Sigmoid colon (tissue), 7 donors: ENCODE results near the gene PPFIBP1. TPM values are rescaled to one million over a fixed set of nuclear protein-coding genes. Genes with fewer than 3 reads are reported as not detected.
"Not testable (repeated sequence)": the region's sequence is repeated elsewhere in the genome, so short reads cannot be mapped to it uniquely, and the experiment has no call there.

Experiments
- DNase-seq: peaks from one replicate; pipeline ENCODE4 v3.0.0-alpha.2; 2019
- H3K27ac ChIP-seq, 4 donors: fragments of 200-600 bp; sonication (generic); one replicate each; pipeline ENCODE4 v1.5.1; 2016 to 2019; ENCODE audit warnings: mild to moderate bottlenecking in 1 of 4
- H3K27me3 ChIP-seq, 3 donors: fragments of 200-600 bp; sonication (generic); one replicate each; pipeline ENCODE4 v1.5.1; 2019; ENCODE audit warnings: mild to moderate bottlenecking in 1 of 3
- H3K36me3 ChIP-seq, 4 donors: fragments of 200-600 bp; sonication (generic); one replicate each; pipeline ENCODE4 v1.5.1; 2016 to 2019
- H3K4me1 ChIP-seq, 4 donors: fragments of 200-600 bp; sonication (generic); one replicate each; pipeline ENCODE4 v1.5.1; 2017 to 2019
- H3K4me3 ChIP-seq, 4 donors: fragments of 200-600 bp; sonication (generic); one replicate each; pipeline ENCODE4 v1.5.1; 2017 to 2019; ENCODE audit warnings: mild to moderate bottlenecking in 2 of 4, moderate library complexity in 1 of 4
- H3K9me3 ChIP-seq, 4 donors: fragments of 200-600 bp in 3 of 4; sonication (generic) in 3 of 4; one replicate each; pipeline versions ENCODE4 v1.5.1 to v1.6.1; 2013 to 2019
- EP300 ChIP-seq, 4 donors: sonication (generic); formaldehyde crosslinking; IDR thresholded peaks; one replicate each; pipeline ENCODE4 v1.6.1; 2017; ENCODE audit warnings: antibody characterized with exemption in 4 of 4
- POLR2A ChIP-seq, 2 donors: fragments of 450-650 bp; IDR thresholded peaks; one replicate each; pipeline ENCODE4 v1.6.1; 2016; ENCODE audit warnings: antibody characterized with exemption in 2 of 2, mild to moderate bottlenecking in 2 of 2, moderate library complexity in 2 of 2
- POLR2AphosphoS5 ChIP-seq, 4 donors: sonication (generic); formaldehyde crosslinking; IDR thresholded peaks; one replicate each; pipeline ENCODE4 v1.6.1; 2017; ENCODE audit warnings: antibody characterized with exemption in 4 of 4
- WGBS, 2 donors: extraction: QIAGEN DNeasy Blood & Tissue Kit; methylation state at CpG; one replicate each; pipeline ENCODE4 v1.1.7; 2013; 5-methylcytosine and 5-hydroxymethylcytosine counted together
- intact Hi-C: fragments of 100-400 bp; cut with DNase I; formaldehyde crosslinking; loops from one replicate; pipeline ENCODE4 v1.15.1; 2023
- polyA plus RNA-seq, 3 donors: library from polyadenylated mRNA; stranded (reverse); fragments of 200-250 nt; gene quantifications; one replicate each; pipeline ENCODE4 v1.2.3, GENCODE V29; 2013
- total RNA-seq, 4 donors: library from RNA; depleted of rRNA; stranded (reverse); fragments of >200 nt; gene quantifications; one replicate each; pipeline ENCODE4 v1.1.0, GENCODE V29; 2016
- TF ChIP-seq, protein P1 (sequence below), 4 experiments: fragments of 450-650 bp in 3 of 4; fragments of 200-600 bp in 1 of 4; IDR thresholded peaks; one replicate each; pipeline ENCODE4 v1.5.1; 2016 to 2019; ENCODE audit warnings: antibody characterized with exemption in 4 of 4, mild to moderate bottlenecking in 3 of 4, moderate library complexity in 2 of 4
- donor health status: healthy with polysubstance abuse.
- donor health status: Bipolar disorder and iron deficiency.
- donor health status: healthy.

The PPFIBP1 gene
- total and polyA plus RNA-seq, 7 donors = 5.5 to 101 (median 65.3) TPM

DNA sequence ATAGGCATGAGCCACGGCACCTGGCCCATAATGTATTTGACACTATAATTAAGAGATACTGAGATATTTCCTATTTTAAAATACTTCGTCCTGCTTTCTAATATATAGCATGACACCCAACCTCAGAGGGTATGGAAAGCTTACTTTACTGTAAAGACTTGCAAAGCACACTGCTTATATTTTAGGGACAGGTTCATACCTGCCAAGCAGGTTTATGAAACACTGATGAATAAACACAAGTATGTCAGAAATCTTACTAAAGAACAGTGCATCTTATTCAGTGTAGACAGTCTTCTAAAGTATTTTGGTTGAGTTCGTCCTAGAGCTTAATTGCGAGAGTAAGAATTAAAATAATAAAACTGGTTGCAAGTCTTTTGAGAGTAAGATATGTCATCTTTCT is 65.4 kb downstream of the PPFIBP1 start:
- TF ChIP-seq POLR2AphosphoS5 (IDR thresholded peaks at IDR 0.05) (no peak), POLR2A (IDR thresholded peaks at IDR 0.05) (no peak), EP300 (IDR thresholded peaks at IDR 0.05) (no peak)
- TF ChIP-seq, protein P1, sequence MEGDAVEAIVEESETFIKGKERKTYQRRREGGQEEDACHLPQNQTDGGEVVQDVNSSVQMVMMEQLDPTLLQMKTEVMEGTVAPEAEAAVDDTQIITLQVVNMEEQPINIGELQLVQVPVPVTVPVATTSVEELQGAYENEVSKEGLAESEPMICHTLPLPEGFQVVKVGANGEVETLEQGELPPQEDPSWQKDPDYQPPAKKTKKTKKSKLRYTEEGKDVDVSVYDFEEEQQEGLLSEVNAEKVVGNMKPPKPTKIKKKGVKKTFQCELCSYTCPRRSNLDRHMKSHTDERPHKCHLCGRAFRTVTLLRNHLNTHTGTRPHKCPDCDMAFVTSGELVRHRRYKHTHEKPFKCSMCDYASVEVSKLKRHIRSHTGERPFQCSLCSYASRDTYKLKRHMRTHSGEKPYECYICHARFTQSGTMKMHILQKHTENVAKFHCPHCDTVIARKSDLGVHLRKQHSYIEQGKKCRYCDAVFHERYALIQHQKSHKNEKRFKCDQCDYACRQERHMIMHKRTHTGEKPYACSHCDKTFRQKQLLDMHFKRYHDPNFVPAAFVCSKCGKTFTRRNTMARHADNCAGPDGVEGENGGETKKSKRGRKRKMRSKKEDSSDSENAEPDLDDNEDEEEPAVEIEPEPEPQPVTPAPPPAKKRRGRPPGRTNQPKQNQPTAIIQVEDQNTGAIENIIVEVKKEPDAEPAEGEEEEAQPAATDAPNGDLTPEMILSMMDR (IDR thresholded peaks at IDR 0.05) = no peak
- intact Hi-C loops = no loop called here
- Histone ChIP-seq H3K27me3 (no peaks in the 10 kb centered on the region), H3K27ac (no peak overlapping the region), H3K9me3 (no peaks in the 10 kb centered on the region), H3K4me3 (no peak overlapping the region), H3K4me1 (peaks cover 0 to 15% (median 2%) of the 10 kb centered on the region in 4 donors), H3K36me3 (no peaks in the 10 kb centered on the region)
- 95 to 98% methylated on average over 4 of the region's 4 CpGs for WGBS, 2 donors
- DNase-seq = no peak

DNA sequence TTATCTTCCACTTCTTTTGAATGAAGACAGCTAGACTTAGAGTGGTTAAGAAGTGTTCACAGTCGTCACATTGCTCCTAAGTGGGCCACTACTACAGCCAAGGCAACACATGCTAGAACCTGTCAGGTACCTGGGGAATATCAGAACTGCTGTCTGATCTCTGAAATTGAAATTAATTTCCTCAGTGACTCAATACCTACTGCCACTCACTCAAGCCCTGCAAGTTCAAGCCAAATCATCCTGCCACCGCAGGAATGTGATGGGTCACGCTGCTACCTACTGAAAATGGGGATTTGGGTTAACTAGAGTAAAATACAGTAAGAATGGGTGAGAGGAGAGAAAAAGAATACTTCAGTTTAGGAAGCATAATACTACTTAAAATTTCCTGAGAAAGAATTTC is 67.7 kb downstream of the PPFIBP1 start:
- intact Hi-C loops = not testable (repeated sequence)

DNA sequence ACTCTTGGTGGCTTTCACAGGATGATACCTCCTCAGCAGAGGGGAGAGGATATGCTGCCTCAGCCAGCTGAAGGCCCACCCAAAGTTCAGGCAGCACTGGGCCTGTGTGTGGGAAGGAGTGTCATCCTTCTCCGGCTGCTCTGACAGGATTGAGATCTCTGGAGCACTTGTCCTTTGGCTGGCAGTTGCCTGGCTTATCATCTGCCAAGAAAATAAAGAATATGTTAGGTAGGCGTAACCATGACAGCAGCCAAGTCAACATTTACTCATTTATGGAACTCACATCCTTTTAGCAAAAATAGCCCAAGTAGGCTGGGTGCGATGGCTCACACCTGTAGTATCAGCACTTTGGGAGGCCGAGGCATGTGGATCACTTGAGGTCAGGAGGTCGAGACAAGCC is 68.5 kb downstream of the PPFIBP1 start:
- no peak overlapping the region for H3K4me3 ChIP-seq
- intact Hi-C loops = no loop called here
- 32 to 61% methylated on average over 5 of the region's 5 CpGs for WGBS, 2 donors
- peak; percentile 71 for DNase-seq
- peak overlapping the region; percentile 3 to 57 (median 36) for H3K27ac ChIP-seq
- no peaks in the 10 kb centered on the region for H3K36me3 ChIP-seq
- H3K27me3 ChIP-seq = no peaks in the 10 kb centered on the region
- H3K9me3 ChIP-seq = no peaks in the 10 kb centered on the region
- TF ChIP-seq EP300 (IDR thresholded peaks at IDR 0.05) (no peak), POLR2A (IDR thresholded peaks at IDR 0.05) (no peak)
- TF ChIP-seq, protein P1 (IDR thresholded peaks at IDR 0.05) = no peak
- peaks cover 0 to 11% (median 2%) of the 10 kb centered on the region in 4 donors for H3K4me1 ChIP-seq

More for the DNA sequence above, 67.7 kb downstream of the PPFIBP1 start:
- H3K36me3 ChIP-seq, H3K9me3 ChIP-seq, H3K4me3 ChIP-seq, H3K27ac ChIP-seq, H3K27me3 ChIP-seq, DNase-seq: not testable (repeated sequence)
- WGBS, 2 donors = 90 to 94% methylated on average over 3 of the region's 3 CpGs
- peaks cover 0 to 11% (median 2%) of the 10 kb centered on the region in 4 donors for H3K4me1 ChIP-seq

DNA sequence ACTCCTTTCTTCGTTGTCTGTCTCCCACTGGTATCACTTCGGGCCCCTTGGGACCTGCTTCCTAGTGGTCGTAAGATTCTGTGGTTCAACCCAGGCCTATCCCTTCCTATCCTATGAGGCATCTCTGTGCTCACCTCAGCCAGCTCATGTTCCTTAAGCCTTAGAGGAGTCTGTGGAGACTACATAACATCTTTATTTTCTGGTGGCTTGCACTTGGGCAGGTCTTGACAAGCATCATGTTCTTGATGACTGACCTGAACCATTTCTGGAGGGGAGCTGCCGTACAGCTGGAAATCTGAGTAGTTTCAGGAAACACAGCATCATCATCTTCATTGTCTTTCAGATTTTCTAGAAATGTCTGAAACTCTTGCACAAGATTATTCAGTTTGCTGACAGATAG is 69.3 kb downstream of the PPFIBP1 start:
- Histone ChIP-seq H3K9me3 (no peaks in the 10 kb centered on the region), H3K4me1 (peaks cover 0 to 11% (median 3%) of the 10 kb centered on the region in 4 donors), H3K4me3 (no peak overlapping the region), H3K27me3 (no peaks in the 10 kb centered on the region), H3K27ac (peak overlapping the region in 3 of 4 donors; percentile 32 to 57 (median 39)), H3K36me3 (no peaks in the 10 kb centered on the region)
- intact Hi-C loops = no loop called here
- DNase-seq = no peak
- no peak for TF ChIP-seq EP300 (IDR thresholded peaks at IDR 0.05)
- no peak for TF ChIP-seq POLR2A (IDR thresholded peaks at IDR 0.05)
- TF ChIP-seq, protein P1 (IDR thresholded peaks at IDR 0.05) = no peak
- TF ChIP-seq POLR2AphosphoS5 (IDR thresholded peaks at IDR 0.05) = no peak
- 90 to 91% methylated on average over 4 of the region's 4 CpGs for WGBS, 2 donors

DNA sequence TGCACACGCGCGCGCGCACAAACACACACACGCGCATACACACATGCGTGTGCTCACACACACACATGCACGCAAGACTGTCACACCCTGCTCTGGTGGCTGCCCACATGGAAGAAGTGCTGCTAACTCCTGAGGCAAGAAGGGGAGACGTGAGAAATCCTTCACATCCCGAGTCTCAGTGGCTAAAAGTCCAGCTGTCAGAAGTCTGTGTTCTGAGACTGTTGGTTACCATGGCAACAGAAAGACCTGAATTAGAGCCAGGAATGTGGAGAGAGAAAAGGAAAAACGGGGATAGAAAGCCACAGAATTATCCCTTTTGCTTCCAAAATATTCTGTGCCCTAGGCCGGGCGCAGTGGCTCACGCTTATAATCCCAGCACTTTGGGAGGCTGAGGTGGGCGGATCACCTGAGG is 71.2 kb downstream of the PPFIBP1 start:
- 78 to 83% methylated on average over 16 of the region's 16 CpGs for WGBS, 2 donors
- peak; percentile 77 for DNase-seq

DNA sequence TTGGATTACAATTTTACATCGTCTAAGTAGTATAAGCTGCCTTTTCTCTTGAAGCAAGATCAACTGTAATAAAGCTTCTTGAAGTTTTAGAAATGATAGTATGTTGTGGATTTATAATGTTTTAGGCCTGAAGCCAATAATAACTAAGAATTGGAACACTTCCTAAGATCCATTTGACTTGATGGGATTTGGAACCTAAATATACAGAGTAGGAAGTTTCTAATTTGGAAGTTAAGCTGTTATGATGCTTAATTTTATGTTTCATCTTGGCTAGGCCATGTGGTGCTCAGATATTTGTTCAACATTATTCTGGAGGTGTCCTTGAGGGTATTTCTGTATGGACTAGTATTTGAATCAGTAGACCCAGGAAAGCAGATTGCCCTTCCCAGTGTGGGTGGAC is 74.9 kb downstream of the PPFIBP1 start:
- H3K36me3 ChIP-seq, intact Hi-C loops, H3K4me3 ChIP-seq, H3K9me3 ChIP-seq, DNase-seq, H3K27me3 ChIP-seq, H3K27ac ChIP-seq: not testable (repeated sequence)
- peaks cover 0 to 34% (median 29%) of the 10 kb centered on the region in 4 donors for H3K4me1 ChIP-seq
- WGBS, 2 donors = 81 to 83% methylated on average over 1 of the region's 1 CpG

More for the DNA sequence above, 71.2 kb downstream of the PPFIBP1 start:
- intact Hi-C loops = no loop called here
- Histone ChIP-seq H3K4me1 (peaks cover 0 to 21% (median 13%) of the 10 kb centered on the region in 4 donors), H3K9me3 (no peaks in the 10 kb centered on the region), H3K27me3 (no peaks in the 10 kb centered on the region), H3K36me3 (no peaks in the 10 kb centered on the region), H3K27ac (peak overlapping the region in 3 of 4 donors; percentile 28 to 54 (median 43)), H3K4me3 (no peak overlapping the region)
- TF ChIP-seq, protein P1 (IDR thresholded peaks at IDR 0.05) = no peak
- no peak for TF ChIP-seq EP300 (IDR thresholded peaks at IDR 0.05)
- TF ChIP-seq POLR2AphosphoS5 (IDR thresholded peaks at IDR 0.05) = no peak
- TF ChIP-seq POLR2A (IDR thresholded peaks at IDR 0.05) = no peak

DNA sequence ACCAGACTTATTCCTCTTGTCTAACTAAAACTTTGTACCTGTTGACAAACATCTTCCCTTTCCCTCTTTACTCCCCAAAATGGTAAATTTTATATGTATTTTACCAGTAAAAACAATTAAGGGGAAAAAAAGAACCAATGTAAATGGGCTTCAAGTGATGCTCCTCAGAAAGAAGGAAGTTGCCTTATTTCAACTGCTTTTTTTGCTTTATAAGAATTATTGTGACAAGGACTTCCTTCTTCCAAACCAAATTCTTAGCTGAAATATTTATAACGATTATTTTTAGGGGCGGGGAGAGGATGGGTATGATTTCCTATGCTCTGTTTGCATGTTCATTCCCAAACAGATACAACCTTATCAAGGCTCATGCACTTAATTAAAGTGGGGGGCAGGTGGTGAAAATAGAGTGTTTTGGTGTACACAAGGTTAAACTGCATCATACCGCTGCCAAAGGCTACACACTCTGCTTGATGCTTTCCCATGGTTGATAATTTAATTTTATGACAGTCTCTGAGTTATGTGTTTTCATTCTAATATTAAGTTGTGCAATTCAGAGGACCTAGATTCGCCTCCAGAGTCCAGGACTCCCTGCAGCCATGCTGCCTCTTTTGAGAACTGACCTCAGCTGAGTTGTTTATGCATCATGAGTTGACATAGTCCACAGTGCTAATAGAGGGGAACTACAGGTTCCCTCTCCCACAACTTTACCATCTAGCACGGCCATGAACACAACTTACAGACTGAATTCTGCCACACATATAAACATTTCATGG is 77.2 kb downstream of the PPFIBP1 start:
- peak overlapping the region in 2 of 4 donors; percentile 23 to 51 for H3K27ac ChIP-seq
- H3K27me3 ChIP-seq, H3K9me3 ChIP-seq, intact Hi-C loops, H3K4me3 ChIP-seq, H3K36me3 ChIP-seq, DNase-seq: not testable (repeated sequence)
- WGBS, 2 donors = 58 to 87% methylated on average over 5 of the region's 5 CpGs
- H3K4me1 ChIP-seq = peaks cover 0 to 40% (median 27%) of the 10 kb centered on the region in 4 donors
